KOPT-K1 (cell line): ENCODE data around the gene OSBP2.

ENCODE experiments used
- H3K27ac ChIP-seq: fragments of 200-600 bp; sonication (generic); 2 replicates; pipeline ENCODE4 v1.5.1; 2016; ENCODE audit warnings: antibody characterized with exemption, mild to moderate bottlenecking, low read depth, low read length; ENCODE audit not compliant: poor library complexity, severe bottlenecking
- H3K36me3 ChIP-seq: fragments of 200-600 bp; sonication (generic); 2 replicates; pipeline ENCODE4 v1.5.1; 2017; ENCODE audit warnings: antibody characterized with exemption, mild to moderate bottlenecking, low read length, moderate library complexity; ENCODE audit not compliant: insufficient read depth
- H3K9me3 ChIP-seq: fragments of 200-600 bp; sonication (generic); 2 replicates; pipeline ENCODE4 v1.5.1; 2017; ENCODE audit warnings: antibody characterized with exemption, low read length, mild to moderate bottlenecking; ENCODE audit not compliant: insufficient read depth, poor library complexity, severe bottlenecking

OSBP2 gene

DNA sequence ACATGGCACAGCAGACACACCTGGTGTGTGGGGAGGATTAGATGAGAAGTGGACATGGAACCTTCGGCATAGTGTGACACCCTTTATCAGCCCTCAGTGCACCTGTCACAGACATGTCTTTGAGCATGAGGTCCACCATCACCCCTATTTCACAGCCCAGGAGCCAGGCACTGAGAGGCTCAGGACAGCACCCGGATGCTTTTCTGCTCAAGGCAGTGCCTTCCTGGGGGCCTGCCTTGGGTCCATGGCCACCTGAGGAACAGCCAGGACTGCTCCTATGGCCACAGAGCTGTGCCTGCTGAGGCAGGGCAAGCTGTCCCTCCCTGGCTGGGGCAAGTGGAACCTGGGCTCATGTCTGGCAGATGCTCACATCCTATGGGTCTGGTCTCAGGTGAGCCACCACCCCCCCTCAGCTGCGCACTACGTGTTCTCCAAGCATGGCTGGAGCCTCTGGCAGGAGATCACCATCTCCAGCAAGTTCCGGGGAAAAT is 198.1 kb downstream of the OSBP2 start:
- Histone ChIP-seq H3K36me3 (no peaks in the 10 kb centered on the region; the same call in 1 of the 2 replicates), H3K9me3 (no peaks in the 10 kb centered on the region), H3K27ac (no peak overlapping the region)

DNA sequence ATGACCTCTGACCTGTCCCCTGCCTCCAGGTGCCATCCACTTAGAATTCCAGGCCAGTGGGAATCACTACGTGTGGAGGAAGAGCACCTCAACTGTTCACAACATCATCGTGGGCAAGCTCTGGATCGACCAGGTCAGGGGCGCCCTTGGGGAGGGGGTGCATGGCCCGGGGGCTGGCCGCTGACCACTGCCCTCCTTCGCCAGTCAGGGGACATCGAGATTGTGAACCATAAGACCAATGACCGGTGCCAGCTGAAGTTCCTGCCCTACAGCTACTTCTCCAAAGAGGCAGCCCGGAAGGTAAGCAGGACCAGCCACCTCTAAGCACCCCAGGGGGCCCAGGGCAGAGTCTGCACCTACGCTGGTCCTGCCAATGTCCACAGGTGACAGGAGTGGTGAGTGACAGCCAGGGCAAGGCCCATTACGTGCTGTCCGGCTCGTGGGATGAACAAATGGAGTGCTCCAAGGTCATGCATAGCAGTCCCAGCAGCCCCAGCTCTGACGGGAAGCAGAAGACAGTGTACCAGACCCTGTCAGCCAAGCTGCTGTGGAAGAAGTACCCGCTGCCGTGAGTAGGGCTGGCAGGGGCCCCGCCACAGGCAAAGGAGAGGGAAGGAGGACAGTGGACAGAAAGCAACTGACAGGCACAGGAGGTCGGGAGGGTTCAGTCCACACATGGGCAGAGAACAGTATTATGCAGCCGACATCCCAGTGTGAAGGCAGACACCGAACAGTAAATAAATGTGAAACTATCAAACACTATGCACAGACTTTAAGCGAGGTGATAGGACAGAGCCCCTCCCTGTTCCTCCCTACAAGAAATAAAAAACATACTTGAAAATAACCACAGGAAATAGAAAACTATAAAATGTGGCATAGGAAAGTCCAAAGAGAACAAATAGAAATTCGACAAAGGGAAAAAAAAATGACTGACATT is 199.0 kb downstream of the OSBP2 start:
- Histone ChIP-seq H3K36me3 (no peaks in the 10 kb centered on the region; the same call in 1 of the 2 replicates), H3K9me3 (no peaks in the 10 kb centered on the region), H3K27ac (no peak overlapping the region)

DNA sequence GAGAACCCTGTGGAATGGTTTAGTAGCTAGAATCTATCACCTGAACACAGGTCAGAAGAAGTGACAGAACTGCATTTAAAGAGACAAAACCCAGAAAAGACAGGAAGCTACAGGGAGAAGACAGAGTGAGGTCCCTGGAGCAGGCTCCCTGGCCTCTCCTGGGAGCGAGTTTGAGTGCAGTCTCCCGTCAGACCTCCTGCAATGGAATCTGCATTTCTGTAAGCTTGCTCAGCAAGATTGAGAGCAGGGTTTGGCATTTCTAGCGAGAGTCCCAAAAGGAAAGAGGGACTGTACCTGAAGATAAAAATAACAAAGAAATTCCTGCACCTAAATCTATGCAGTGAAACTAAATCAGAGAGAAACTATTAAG is 199.7 kb downstream of the OSBP2 start:
- Histone ChIP-seq H3K27ac (no peak overlapping the region), H3K36me3 (no peaks in the 10 kb centered on the region; the same call in 1 of the 2 replicates), H3K9me3 (no peaks in the 10 kb centered on the region)

DNA sequence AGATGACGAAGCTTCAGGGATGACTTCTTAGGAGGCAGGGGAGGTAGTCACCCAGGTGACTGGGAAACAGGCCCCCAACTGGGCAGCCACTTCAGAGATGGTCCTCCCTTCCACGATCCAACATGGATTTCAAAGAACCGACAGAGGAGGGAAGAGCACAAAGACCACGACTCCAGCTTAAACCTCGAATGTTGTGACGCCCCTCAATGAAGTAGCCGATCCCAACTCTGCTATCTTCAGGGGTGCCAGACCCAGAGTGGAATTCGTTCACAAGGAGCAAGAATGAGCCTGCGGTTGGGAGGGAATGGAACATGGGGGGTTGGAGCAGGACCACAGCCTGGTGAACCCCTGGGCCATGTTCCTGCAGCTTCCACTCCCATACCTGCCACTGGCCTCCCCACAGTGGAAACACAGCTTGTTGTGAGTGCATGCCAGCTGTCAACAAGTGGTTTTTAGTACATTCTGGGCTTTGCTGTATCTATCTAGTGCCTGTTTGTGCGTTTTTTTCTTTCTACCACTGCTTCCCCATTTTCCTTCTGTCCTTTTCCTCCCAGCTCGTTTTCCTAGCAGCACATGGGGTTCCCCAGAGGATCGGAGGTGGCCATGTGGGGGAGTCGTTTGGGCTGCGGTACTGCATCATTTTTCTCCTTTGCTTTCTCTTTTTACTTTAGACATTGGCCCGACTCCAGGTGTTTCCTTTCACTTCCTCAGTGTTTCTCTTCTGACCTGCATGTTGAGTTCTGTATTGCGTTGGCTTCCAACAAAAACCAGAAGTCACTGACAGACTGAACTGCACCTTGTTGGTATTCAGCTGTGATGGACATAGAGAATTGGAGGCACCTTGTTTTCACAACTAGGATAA is 208.1 kb downstream of the OSBP2 start:
- H3K9me3 ChIP-seq = no peaks in the 10 kb centered on the region
- H3K36me3 ChIP-seq = no peaks in the 10 kb centered on the region
- no peak overlapping the region for H3K27ac ChIP-seq

DNA sequence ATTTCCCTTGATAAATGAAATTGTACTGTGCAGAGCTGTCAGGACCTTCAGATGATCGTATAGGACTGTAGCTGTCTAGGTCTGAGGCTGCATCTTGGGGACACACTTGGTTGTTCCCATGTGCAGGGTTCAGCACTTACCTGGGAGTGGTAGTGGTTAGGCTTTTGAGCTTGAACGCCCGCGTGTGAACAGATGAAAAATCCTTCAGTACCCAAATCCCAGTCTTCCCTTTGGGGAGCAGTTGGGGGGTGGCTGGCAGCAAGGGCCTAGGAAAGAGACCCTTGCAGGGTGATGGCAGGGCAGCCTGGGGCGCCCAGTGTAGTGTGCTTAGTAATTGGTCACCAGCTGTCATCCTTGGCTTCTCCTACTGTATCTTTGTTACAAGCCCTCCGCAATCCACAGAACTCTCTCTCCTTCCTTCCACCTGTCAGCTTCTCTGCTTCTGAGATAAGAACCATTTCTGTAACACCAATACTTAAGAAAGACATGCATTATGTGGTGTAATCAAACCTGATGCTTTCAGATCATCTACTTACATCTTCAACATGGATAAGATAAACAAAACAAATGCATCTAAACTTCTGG is 209.3 kb downstream of the OSBP2 start:
- no peaks in the 10 kb centered on the region for H3K36me3 ChIP-seq

DNA sequence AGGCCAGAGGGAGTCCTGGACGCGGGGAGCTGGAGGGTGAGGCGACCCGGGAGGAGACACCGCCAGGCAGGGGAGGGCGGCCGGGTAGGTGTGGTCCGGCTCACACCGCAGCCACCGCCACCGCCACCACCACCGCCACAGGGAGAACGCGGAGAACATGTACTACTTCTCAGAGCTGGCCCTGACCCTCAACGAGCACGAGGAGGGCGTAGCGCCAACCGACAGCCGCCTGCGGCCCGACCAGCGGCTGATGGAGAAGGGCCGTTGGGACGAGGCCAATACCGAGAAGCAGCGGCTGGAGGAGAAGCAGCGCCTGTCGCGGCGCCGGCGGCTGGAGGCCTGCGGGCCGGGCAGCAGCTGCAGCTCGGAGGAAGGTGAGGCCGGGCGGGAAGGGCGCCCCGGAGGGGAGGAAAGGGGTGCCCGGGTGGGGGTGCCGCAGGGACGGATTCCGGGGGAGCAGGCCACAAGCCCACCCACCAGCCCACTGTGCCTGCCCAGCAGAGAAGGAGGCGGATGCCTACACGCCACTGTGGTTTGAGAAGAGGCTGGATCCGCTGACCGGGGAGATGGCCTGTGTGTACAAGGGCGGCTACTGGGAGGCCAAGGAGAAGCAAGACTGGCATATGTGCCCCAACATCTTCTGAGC is 211.1 kb downstream of the OSBP2 start:
- Histone ChIP-seq H3K27ac (no peak overlapping the region), H3K36me3 (no peaks in the 10 kb centered on the region), H3K9me3 (no peaks in the 10 kb centered on the region)

More for the DNA sequence above, 209.3 kb downstream of the OSBP2 start:
- no peak overlapping the region for H3K27ac ChIP-seq
- H3K9me3 ChIP-seq = no peaks in the 10 kb centered on the region

DNA sequence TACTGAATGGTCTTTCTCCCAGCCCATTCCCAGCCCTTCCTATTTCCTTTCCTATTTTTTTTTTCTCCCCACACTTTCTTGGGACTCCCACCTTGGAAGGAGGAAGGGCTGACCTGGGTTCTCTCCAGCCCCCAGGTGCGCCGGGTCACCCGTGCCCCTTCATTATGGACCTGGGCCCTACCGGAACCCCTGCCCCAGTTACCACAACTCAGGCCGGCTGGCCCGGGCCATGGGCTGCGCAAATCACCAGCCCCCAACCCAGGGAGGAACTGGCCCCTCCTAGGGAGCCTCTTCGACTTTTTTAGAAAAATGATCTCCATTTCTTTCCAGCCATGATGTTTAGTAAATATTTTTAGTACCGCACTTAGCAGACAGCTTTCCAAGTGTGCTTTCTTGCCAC is 211.7 kb downstream of the OSBP2 start:
- H3K27ac ChIP-seq = no peak overlapping the region
- no peaks in the 10 kb centered on the region for H3K36me3 ChIP-seq
- no peaks in the 10 kb centered on the region for H3K9me3 ChIP-seq

DNA sequence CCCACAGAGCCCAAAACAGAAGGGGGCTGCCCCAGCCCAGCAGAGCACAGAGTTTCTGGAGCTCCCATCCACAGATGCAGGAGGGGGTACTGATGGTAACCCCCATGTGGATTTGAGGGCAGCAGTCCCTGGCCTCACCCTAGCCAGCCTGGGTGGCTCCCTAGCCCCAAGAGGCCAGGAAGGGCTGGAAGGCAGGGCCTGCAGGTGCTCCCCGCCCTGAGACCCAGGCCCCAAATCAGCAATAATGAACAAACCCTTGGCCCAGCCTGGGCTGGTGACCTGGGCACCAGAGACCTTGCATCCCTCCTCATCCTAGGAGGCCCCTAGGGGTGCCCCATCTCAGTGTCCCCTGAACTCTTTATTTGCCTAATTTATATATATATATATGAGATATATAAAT is 212.3 kb downstream of the OSBP2 start:
- no peaks in the 10 kb centered on the region for H3K36me3 ChIP-seq
- H3K9me3 ChIP-seq = no peaks in the 10 kb centered on the region
- H3K27ac ChIP-seq = no peak overlapping the region

DNA sequence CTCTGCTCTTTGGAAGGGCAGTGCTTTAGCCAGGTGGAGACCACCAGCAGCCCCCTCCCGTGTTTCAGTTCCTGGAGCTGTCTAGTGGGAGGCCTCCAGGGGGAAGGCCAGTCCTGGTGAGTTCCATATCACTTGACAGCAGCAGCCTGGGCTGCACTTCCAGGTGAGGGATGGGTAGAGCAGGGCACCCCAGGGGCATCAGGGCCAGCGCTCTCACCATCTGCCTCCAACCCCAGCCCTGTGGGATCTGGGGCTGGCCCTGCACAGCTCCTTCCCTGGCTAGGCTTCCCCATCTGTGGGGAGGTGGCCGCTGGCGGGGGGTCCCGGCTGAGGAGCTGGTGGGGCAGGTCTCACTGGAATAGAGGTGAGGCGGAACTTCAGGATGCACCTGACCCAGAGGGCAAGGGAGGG is 213.4 kb downstream of the OSBP2 start:
- Histone ChIP-seq H3K9me3 (no peaks in the 10 kb centered on the region), H3K27ac (no peak overlapping the region), H3K36me3 (no peaks in the 10 kb centered on the region)

DNA sequence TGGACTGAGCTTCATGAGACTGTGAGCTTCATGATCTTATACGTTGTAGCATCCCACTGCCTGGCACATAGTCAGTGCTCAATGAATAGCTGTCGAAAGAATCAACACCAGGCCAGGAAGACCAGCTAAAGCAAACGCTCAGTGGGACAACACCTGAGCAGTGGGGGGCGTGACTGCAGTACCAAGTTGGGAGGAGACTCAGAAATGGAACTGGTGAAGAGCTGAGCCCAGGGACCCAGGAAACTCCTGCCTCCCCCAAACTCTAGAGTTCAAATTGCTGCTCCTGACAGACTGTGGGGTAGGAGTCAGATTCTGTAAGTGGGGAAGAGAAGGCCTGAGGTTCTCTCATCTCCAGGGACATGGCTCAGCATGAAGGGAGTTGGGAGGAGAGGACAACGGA is 214.6 kb downstream of the OSBP2 start:
- H3K9me3 ChIP-seq = no peaks in the 10 kb centered on the region
- no peak overlapping the region for H3K27ac ChIP-seq
- no peaks in the 10 kb centered on the region for H3K36me3 ChIP-seq

DNA sequence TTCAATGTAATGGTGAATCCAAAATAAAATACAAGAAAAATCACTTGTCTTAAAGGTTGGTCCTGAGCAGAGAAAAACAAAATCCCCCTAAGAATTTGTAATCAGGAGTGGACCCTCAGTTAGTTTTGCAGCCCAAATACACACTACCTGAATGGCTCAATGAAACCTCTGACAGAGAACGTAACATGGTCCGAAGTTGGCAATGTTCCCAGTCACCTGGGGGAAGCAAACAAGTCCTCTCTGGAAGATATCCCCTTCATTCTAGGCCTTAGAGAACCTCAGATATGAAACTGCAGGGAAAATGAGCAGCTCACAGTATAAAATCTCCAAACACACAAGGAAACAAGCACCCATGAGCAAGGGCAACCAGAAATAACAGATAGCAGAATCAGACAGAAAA is 215.7 kb downstream of the OSBP2 start:
- Histone ChIP-seq H3K9me3 (peaks cover 4% of the 10 kb centered on the region), H3K27ac (no peak overlapping the region), H3K36me3 (no peaks in the 10 kb centered on the region)

DNA sequence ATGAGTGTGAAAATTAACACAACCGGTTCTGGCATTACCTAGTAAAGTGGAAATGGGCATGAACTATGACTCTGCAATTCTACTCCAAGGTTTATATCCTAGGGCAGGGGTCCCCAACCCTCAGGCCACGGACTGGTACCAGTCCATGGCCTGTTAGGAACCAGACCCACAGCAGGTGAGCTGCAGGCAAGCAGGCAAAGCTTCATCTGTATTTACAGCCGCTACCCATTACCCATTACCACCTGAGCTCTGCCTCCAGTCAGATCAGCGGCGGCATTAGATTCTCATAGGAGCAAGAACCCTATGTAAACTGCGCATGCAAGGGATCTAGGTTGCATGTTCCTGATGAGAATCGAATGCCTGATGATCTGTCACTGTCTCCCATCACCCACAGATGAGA is 224.1 kb downstream of the OSBP2 start:
- H3K27ac ChIP-seq = no peak overlapping the region
- peaks cover 12% of the 10 kb centered on the region for H3K9me3 ChIP-seq
- H3K36me3 ChIP-seq = no peaks in the 10 kb centered on the region

DNA sequence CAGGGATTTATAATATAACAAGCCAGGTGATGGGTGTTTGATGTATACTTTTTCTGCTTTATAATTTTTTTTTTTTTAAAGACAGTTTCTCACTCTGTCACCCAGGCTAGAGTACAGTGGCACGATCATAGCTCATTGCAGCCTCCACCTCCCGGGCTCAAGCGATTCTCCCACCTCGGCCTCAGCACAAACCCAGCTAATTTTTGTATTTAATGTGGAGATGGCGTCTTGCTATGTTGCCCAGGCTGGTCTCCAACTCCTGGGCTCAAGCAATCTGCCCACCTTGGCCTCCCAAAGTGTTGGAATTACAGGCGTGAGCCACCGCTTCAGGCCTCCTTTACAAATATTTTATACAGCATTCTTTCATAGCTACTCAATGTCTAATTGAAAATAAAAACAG is 225.3 kb downstream of the OSBP2 start:
- H3K9me3 ChIP-seq = peaks cover 12% of the 10 kb centered on the region
- H3K27ac ChIP-seq = no peak overlapping the region
- peaks cover 10% of the 10 kb centered on the region; the same call in 1 of the 2 replicates for H3K36me3 ChIP-seq

DNA sequence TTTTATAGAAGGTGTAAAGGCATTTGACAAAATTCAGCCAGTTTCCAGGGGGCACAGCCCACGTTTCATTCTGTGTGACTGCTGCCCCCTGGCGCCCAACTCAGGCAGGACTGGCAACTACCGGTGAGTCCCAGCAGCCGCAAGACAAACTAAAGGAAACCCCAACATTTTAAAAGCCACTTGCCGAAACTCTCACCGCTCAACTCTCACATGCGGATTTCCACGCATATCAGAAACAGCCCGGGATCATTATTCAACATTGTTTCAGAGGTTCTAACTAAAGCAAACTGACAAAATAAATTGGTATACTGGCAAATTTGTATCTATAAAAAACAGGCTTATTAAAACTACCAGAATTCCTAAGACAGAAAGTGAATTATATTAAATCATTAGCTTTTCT is 225.7 kb downstream of the OSBP2 start:
- peaks cover 7% of the 10 kb centered on the region for H3K9me3 ChIP-seq
- H3K36me3 ChIP-seq = peaks cover 14% of the 10 kb centered on the region; the same call in 1 of the 2 replicates
- H3K27ac ChIP-seq = no peak overlapping the region
